Sigmoid colon (tissue), 4 donors: Measurements from ENCODE around the gene NCAN.

Source experiments
- CTCF ChIP-seq, 4 experiments: fragments of 450-650 bp in 3 of 4; fragments of 200-600 bp in 1 of 4; IDR thresholded peaks; one replicate each; pipeline ENCODE4 v1.5.1; 2016 to 2019; ENCODE audit warnings: antibody characterized with exemption in 4 of 4, mild to moderate bottlenecking in 3 of 4, moderate library complexity in 2 of 4
- EP300 ChIP-seq, 4 donors: sonication (generic); formaldehyde crosslinking; IDR thresholded peaks; one replicate each; pipeline ENCODE4 v1.6.1; 2017; ENCODE audit warnings: antibody characterized with exemption in 4 of 4
- POLR2A ChIP-seq, 2 donors: fragments of 450-650 bp; IDR thresholded peaks; one replicate each; pipeline ENCODE4 v1.6.1; 2016; ENCODE audit warnings: antibody characterized with exemption in 2 of 2, mild to moderate bottlenecking in 2 of 2, moderate library complexity in 2 of 2
- POLR2AphosphoS5 ChIP-seq, 4 donors: sonication (generic); formaldehyde crosslinking; IDR thresholded peaks; one replicate each; pipeline ENCODE4 v1.6.1; 2017; ENCODE audit warnings: antibody characterized with exemption in 4 of 4

GRCh38 chr19:19229701-19230100 is 17.9 kb downstream of the NCAN start:
- no peak for TF ChIP-seq CTCF (IDR thresholded peaks at IDR 0.05)
- TF ChIP-seq POLR2A (IDR thresholded peaks at IDR 0.05) = no peak
- no peak for TF ChIP-seq POLR2AphosphoS5 (IDR thresholded peaks at IDR 0.05)
- TF ChIP-seq EP300 (IDR thresholded peaks at IDR 0.05) = no peak
